HCT116 (cell line): ENCODE results near the gene GBF1. TPM values are rescaled to one million over a fixed set of nuclear protein-coding genes. Genes with fewer than 3 reads are reported as not detected.

Source experiments
- ATAC-seq: fragments of 200-7000 bp; cut with Tn5 transposase; 2 replicates; pipeline ENCODE4 v1.9.1; 2020; ENCODE audit warnings: mild to moderate bottlenecking, moderate library complexity
- BruUV-seq: library from RNA; stranded (reverse); fragments of 400-500 nt; replicated peaks from 2 replicates; lab custom pipeline; 2021; lab: Mats Ljungman, UMichigan
- CTCF ChIA-PET: fragments of 300-600 bp; sonication (Branson Sonifier 250); formaldehyde crosslinking; loops from one replicate; lab custom pipeline; 2021; ENCODE audit warnings: antibody characterized with exemption; lab: Charles Lee
- POLR2A ChIA-PET: fragments of 300-600, 350-600 bp; sonication (Branson Sonifier 250); formaldehyde crosslinking; loops from one replicate; lab custom pipeline; 2021; ENCODE audit warnings: antibody characterized with exemption; lab: Charles Lee
- RAD21 ChIA-PET, 2 experiments: fragments of 300-600 bp; sonication (Branson Sonifier 250); formaldehyde crosslinking; loops; one replicate each; lab custom pipeline; 2023; ENCODE audit warnings: low total read pairs in 2 of 2; ENCODE audit not compliant: uncharacterized antibody in 2 of 2, unreplicated experiment in 2 of 2, low non-redundant PET in 1 of 2; lab: Charles Lee
- DNase-seq: peaks from one replicate; pipeline ENCODE4 v3.0.0-alpha.2; 2010; ENCODE audit warnings: low read depth, low spot score
- H2AFZ ChIP-seq: fragments of 200-600 bp; shearing (Covaris generic), sonication (generic); 2 replicates; pipeline ENCODE4 v1.6.1; 2017; ENCODE audit warnings: low read depth, mixed run types, mixed read lengths, antibody characterized with exemption, low read length; ENCODE audit not compliant: poor library complexity, severe bottlenecking
- H3K27ac ChIP-seq: 2 replicates; pipeline ENCODE4 v1.5.1; 2012; ENCODE audit warnings: low read depth, low read length
- H3K27me3 ChIP-seq: fragments of 200-600 bp; sonication (generic); 2 replicates; pipeline ENCODE4 v1.6.1; 2016; ENCODE audit warnings: mixed run types, low read length, mixed read lengths; ENCODE audit not compliant: insufficient read depth
- H3K36me3 ChIP-seq, 2 experiments: fragments of 200-500 bp in 1 of 2; fragments of 200-600 bp in 1 of 2; sonication (Bioruptor generic) in 1 of 2; sonication (generic) in 1 of 2; 2 replicates each; pipeline versions ENCODE4 v1.5.1 to v1.6.1; 2014 to 2016; ENCODE audit warnings: low read length in 2 of 2, inconsistent platforms in 1 of 2, mixed read lengths in 1 of 2, mixed run types in 1 of 2; ENCODE audit not compliant: insufficient read depth in 2 of 2, control insufficient read depth in 1 of 2
- H3K4me1 ChIP-seq, 2 experiments: fragments of 200-600 bp in 1 of 2; sonication (generic) in 1 of 2; 2 replicates each; pipeline versions ENCODE4 v1.5.1 to v1.6.1; 2012 to 2017; ENCODE audit warnings: low read length in 2 of 2, inconsistent platforms in 1 of 2, mild to moderate bottlenecking in 1 of 2, mixed read lengths in 1 of 2, mixed run types in 1 of 2, moderate library complexity in 1 of 2; ENCODE audit not compliant: insufficient read depth in 2 of 2, control insufficient read depth in 1 of 2
- H3K4me2 ChIP-seq: fragments of 200-600 bp; sonication (generic); 2 replicates; pipeline ENCODE4 v1.6.1; 2017; ENCODE audit warnings: mixed run types, low read length, mixed read lengths
- H3K4me3 ChIP-seq, 2 experiments: fragments of 200-600 bp in 1 of 2; sonication (generic) in 1 of 2; replicated peaks in 1 of 2; 2 replicates each; pipeline ENCODE4 v1.5.1; 2011 to 2016; ENCODE audit warnings: low read length in 2 of 2, control low read depth in 1 of 2, low read depth in 1 of 2, mild to moderate bottlenecking in 1 of 2, mixed read lengths in 1 of 2, mixed run types in 1 of 2
- H3K79me2 ChIP-seq: fragments of 200-600 bp; sonication (generic); 2 replicates; pipeline ENCODE4 v1.6.1; 2017; ENCODE audit warnings: mild to moderate bottlenecking, mixed run types, low read length, moderate library complexity, mixed read lengths; ENCODE audit not compliant: insufficient read depth
- H3K9ac ChIP-seq: fragments of 200-600 bp; sonication (generic); 2 replicates; pipeline ENCODE4 v1.6.1; 2016; ENCODE audit warnings: low read length, mixed read lengths
- H3K9me2 ChIP-seq: fragments of 200-600 bp; sonication (generic), shearing (Covaris generic); 2 replicates; pipeline ENCODE4 v1.6.1; 2017; ENCODE audit warnings: mixed run types, mild to moderate bottlenecking, moderate library complexity; ENCODE audit not compliant: insufficient read depth
- H3K9me3 ChIP-seq, 2 experiments: fragments of 200-500 bp in 1 of 2; fragments of 200-600 bp in 1 of 2; sonication (Bioruptor generic) in 1 of 2; sonication (generic) in 1 of 2; 2 replicates each; pipeline ENCODE4 v1.6.1; 2014 to 2017; ENCODE audit warnings: low read length in 2 of 2, mixed read lengths in 2 of 2, inconsistent platforms in 1 of 2, low read depth in 1 of 2, mild to moderate bottlenecking in 1 of 2, mixed run types in 1 of 2, moderate library complexity in 1 of 2; ENCODE audit not compliant: control insufficient read depth in 1 of 2, insufficient read depth in 1 of 2
- H4K20me1 ChIP-seq: fragments of 200-600 bp; sonication (generic), shearing (Covaris generic); 2 replicates; pipeline ENCODE4 v1.6.1; 2017; ENCODE audit warnings: mixed run types, mild to moderate bottlenecking, moderate library complexity; ENCODE audit not compliant: insufficient read depth
- CBX3 ChIP-seq: IDR thresholded peaks from 2 replicates; pipeline ENCODE4 v1.6.1; 2012; ENCODE audit warnings: low read depth
- EGR1 ChIP-seq: IDR thresholded peaks from 2 replicates; pipeline ENCODE4 v1.6.1; 2012; ENCODE audit warnings: low read depth
- ELF1 ChIP-seq: IDR thresholded peaks from 2 replicates; pipeline ENCODE4 v1.6.1; 2012; ENCODE audit warnings: low read depth, borderline replicate concordance
- EZH2 ChIP-seq: fragments of 200-600 bp; sonication (generic); IDR thresholded peaks from 2 replicates; pipeline ENCODE4 v1.6.1; 2017; ENCODE audit warnings: antibody characterized with exemption, mixed run types
- EZH2phosphoT487 ChIP-seq: fragments of 200-600 bp; IDR thresholded peaks from 2 replicates; pipeline ENCODE4 v1.6.1; 2018; ENCODE audit warnings: antibody characterized with exemption, borderline replicate concordance
- FOSL1 ChIP-seq: IDR thresholded peaks from 2 replicates; pipeline ENCODE4 v1.6.1; 2012; ENCODE audit warnings: low read depth
- JUND ChIP-seq: IDR thresholded peaks from 2 replicates; pipeline ENCODE4 v1.6.1; 2012
- RAD21 ChIP-seq: IDR thresholded peaks from 2 replicates; pipeline ENCODE4 v1.6.1; 2012; ENCODE audit warnings: low read depth, mild to moderate bottlenecking
- SIN3A ChIP-seq: IDR thresholded peaks from 2 replicates; pipeline ENCODE4 v1.6.1; 2012; ENCODE audit warnings: low read depth
- SP1 ChIP-seq: IDR thresholded peaks from 2 replicates; pipeline ENCODE4 v1.6.1; 2012; ENCODE audit warnings: low read depth
- SRF ChIP-seq: IDR thresholded peaks from 2 replicates; pipeline ENCODE4 v1.6.1; 2012; ENCODE audit warnings: low read depth
- YY1 ChIP-seq: IDR thresholded peaks from 2 replicates; pipeline ENCODE4 v1.6.1; 2011; ENCODE audit warnings: low read length, low read depth, moderate library complexity, mild to moderate bottlenecking; ENCODE audit not compliant: insufficient replicate concordance; ENCODE audit errors: extremely low read depth
- ZFX ChIP-seq: fragments of 450-650 bp; IDR thresholded peaks from 2 replicates; pipeline ENCODE4 v1.6.1; 2017
- ZNF274 ChIP-seq: fragments of 200-500 bp; sonication (Bioruptor generic); IDR thresholded peaks from 2 replicates; pipeline ENCODE4 v1.6.1; 2014; ENCODE audit warnings: mild to moderate bottlenecking, low read depth, low read length, inconsistent platforms
- intact Hi-C: fragments of 100-400 bp; cut with micrococcal nuclease; formaldehyde crosslinking; loops from 2 replicates; pipeline ENCODE4 v1.10.0; 2022
- total RNA-seq: library from RNA; stranded (reverse); gene quantifications from one replicate; pipeline ENCODE4 v1.2.1, GENCODE V29; 2021; ENCODE audit not compliant: unreplicated experiment
- TF ChIP-seq, protein P1 (sequence below): IDR thresholded peaks from 2 replicates; pipeline ENCODE4 v1.6.1; 2011; ENCODE audit warnings: mild to moderate bottlenecking, low read length, moderate library complexity; ENCODE audit not compliant: insufficient replicate concordance; ENCODE audit errors: extremely low read depth
- TF ChIP-seq, protein P2 (sequence below): IDR thresholded peaks from 2 replicates; pipeline ENCODE4 v1.6.1; 2012
- TF ChIP-seq, protein P3 (sequence below): IDR thresholded peaks from 2 replicates; pipeline ENCODE4 v1.6.1; 2012; ENCODE audit warnings: low read depth
- TF ChIP-seq, protein P4 (sequence below), 3 experiments: fragments of 200-600 bp in 1 of 3; sonication (generic) in 1 of 3; IDR thresholded peaks in 2 of 3; conservative IDR thresholded peaks in 1 of 3; 2 replicates each; pipeline ENCODE4 v1.5.1; 2012 to 2017; ENCODE audit warnings: low read depth in 2 of 3, low read length in 2 of 3, antibody characterized with exemption in 1 of 3, borderline replicate concordance in 1 of 3, control low read depth in 1 of 3, mild to moderate bottlenecking in 1 of 3, mixed read lengths in 1 of 3, mixed run types in 1 of 3, moderate library complexity in 1 of 3; ENCODE audit not compliant: insufficient read depth in 1 of 3
- TF ChIP-seq, protein P5 (sequence below): IDR thresholded peaks from 2 replicates; pipeline ENCODE4 v1.6.1; 2012

Gene GBF1
- total RNA-seq, 1 experiment from 2014 or later = 58.9 TPM

DNA sequence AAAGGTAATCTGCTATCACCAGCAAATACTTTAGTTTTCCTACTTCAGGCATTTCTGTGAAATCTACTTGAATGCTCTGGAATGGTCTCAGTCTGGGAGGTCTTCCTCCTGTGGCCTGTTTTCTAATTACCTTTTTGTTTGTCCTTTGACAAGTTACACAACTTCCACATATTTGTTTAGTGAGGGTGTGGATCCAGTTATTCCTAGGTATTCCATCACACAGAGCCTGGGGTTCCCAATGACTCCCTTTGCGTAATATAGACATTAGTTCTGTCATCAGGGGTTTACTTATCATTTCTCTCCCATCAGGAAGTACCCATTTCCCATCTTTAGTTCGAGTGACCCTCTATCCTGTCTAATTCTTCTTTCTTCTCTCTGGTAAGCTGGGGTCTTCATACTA, 47.3 kb upstream of the GBF1 start:
- TF ChIP-seq JUND = no peak
- TF ChIP-seq, protein P1, sequence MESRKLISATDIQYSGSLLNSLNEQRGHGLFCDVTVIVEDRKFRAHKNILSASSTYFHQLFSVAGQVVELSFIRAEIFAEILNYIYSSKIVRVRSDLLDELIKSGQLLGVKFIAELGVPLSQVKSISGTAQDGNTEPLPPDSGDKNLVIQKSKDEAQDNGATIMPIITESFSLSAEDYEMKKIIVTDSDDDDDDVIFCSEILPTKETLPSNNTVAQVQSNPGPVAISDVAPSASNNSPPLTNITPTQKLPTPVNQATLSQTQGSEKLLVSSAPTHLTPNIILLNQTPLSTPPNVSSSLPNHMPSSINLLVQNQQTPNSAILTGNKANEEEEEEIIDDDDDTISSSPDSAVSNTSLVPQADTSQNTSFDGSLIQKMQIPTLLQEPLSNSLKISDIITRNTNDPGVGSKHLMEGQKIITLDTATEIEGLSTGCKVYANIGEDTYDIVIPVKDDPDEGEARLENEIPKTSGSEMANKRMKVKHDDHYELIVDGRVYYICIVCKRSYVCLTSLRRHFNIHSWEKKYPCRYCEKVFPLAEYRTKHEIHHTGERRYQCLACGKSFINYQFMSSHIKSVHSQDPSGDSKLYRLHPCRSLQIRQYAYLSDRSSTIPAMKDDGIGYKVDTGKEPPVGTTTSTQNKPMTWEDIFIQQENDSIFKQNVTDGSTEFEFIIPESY = no peak
- TF ChIP-seq ZFX = no peak
- no peak for TF ChIP-seq SIN3A
- TF ChIP-seq SRF = no peak
- no peak for TF ChIP-seq ZNF274
- TF ChIP-seq CBX3 = no peak
- no peak for TF ChIP-seq FOSL1
- TF ChIP-seq, protein P2, sequence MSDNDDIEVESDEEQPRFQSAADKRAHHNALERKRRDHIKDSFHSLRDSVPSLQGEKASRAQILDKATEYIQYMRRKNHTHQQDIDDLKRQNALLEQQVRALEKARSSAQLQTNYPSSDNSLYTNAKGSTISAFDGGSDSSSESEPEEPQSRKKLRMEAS = no peak
- TF ChIP-seq RAD21 = no peak
- TF ChIP-seq ELF1 = no peak
- TF ChIP-seq, protein P3, sequence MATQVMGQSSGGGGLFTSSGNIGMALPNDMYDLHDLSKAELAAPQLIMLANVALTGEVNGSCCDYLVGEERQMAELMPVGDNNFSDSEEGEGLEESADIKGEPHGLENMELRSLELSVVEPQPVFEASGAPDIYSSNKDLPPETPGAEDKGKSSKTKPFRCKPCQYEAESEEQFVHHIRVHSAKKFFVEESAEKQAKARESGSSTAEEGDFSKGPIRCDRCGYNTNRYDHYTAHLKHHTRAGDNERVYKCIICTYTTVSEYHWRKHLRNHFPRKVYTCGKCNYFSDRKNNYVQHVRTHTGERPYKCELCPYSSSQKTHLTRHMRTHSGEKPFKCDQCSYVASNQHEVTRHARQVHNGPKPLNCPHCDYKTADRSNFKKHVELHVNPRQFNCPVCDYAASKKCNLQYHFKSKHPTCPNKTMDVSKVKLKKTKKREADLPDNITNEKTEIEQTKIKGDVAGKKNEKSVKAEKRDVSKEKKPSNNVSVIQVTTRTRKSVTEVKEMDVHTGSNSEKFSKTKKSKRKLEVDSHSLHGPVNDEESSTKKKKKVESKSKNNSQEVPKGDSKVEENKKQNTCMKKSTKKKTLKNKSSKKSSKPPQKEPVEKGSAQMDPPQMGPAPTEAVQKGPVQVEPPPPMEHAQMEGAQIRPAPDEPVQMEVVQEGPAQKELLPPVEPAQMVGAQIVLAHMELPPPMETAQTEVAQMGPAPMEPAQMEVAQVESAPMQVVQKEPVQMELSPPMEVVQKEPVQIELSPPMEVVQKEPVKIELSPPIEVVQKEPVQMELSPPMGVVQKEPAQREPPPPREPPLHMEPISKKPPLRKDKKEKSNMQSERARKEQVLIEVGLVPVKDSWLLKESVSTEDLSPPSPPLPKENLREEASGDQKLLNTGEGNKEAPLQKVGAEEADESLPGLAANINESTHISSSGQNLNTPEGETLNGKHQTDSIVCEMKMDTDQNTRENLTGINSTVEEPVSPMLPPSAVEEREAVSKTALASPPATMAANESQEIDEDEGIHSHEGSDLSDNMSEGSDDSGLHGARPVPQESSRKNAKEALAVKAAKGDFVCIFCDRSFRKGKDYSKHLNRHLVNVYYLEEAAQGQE = no peak
- TF ChIP-seq EGR1 = no peak
- TF ChIP-seq SP1 = no peak
- TF ChIP-seq, protein P4, sequence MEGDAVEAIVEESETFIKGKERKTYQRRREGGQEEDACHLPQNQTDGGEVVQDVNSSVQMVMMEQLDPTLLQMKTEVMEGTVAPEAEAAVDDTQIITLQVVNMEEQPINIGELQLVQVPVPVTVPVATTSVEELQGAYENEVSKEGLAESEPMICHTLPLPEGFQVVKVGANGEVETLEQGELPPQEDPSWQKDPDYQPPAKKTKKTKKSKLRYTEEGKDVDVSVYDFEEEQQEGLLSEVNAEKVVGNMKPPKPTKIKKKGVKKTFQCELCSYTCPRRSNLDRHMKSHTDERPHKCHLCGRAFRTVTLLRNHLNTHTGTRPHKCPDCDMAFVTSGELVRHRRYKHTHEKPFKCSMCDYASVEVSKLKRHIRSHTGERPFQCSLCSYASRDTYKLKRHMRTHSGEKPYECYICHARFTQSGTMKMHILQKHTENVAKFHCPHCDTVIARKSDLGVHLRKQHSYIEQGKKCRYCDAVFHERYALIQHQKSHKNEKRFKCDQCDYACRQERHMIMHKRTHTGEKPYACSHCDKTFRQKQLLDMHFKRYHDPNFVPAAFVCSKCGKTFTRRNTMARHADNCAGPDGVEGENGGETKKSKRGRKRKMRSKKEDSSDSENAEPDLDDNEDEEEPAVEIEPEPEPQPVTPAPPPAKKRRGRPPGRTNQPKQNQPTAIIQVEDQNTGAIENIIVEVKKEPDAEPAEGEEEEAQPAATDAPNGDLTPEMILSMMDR (IDR thresholded peaks at IDR 0.05 in 2 of 3, conservative IDR thresholded peaks at IDR 0.05 in 1 of 3; ENCODE audit: borderline replicate concordance in 1 of 3, insufficient read depth in 1 of 3, low read depth in 2 of 3, low read length in 2 of 3) = no peak
- no peak for TF ChIP-seq EZH2phosphoT487
- no peak for TF ChIP-seq EZH2
- TF ChIP-seq, protein P5, sequence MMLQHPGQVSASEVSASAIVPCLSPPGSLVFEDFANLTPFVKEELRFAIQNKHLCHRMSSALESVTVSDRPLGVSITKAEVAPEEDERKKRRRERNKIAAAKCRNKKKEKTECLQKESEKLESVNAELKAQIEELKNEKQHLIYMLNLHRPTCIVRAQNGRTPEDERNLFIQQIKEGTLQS = no peak
- no peak for TF ChIP-seq YY1
- ATAC-seq (no peak), DNase-seq (no peak)
- intact Hi-C loops = no loop called here
- H3K4me1 ChIP-seq = peaks cover 10 to 15% of the 10 kb centered on the region in 2 experiments; a peak in 3 of 4 replicates
- no TSS peak for BruUV-seq
- ChIA-PET POLR2A (no interaction called here), CTCF (no interaction called here), RAD21 (no interaction called here)
- H4K20me1 ChIP-seq = no peaks in the 10 kb centered on the region
- H3K79me2 ChIP-seq = no peaks in the 10 kb centered on the region
- H3K4me2 ChIP-seq = 0 out of 2 replicates have a peak overlapping the region, but pooled peaks have one; percentile 7
- no peaks in the 10 kb centered on the region for H3K9me3 ChIP-seq
- H3K9ac ChIP-seq = no peak overlapping the region
- H2AFZ ChIP-seq = no peak overlapping the region
- H3K9me2 ChIP-seq = no peaks in the 10 kb centered on the region
- no peak overlapping the region for H3K4me3 ChIP-seq
- H3K36me3 ChIP-seq = no peaks in the 10 kb centered on the region
- H3K27ac ChIP-seq = no peak overlapping the region
- no peaks in the 10 kb centered on the region for H3K27me3 ChIP-seq
